ENCODE measurements around the gene SLC25A20.
A peak's percentile ranks its signal among the peaks of the same experiment; 100 is the strongest.

SLC25A20 gene

GRCh38 chr3:48897460-48898376 is 964 bp downstream of the SLC25A20 start:
- DNase-seq (ENCODE audit: low read depth in 2 of 2), result no peak

- no peak for DNase-seq (ENCODE audit: low read depth in 2 of 2)
These were observed 1.7 kb downstream of the SLC25A20 start for GRCh38 chr3:48896936-48897335.

GRCh38 chr3:48894516-48894915 is 4.2 kb downstream of the SLC25A20 start:
- DNase-seq (ENCODE audit: low read depth in 2 of 2), result no peak

GRCh38 chr3:48891606-48892005 is 7.1 kb downstream of the SLC25A20 start:
- no peak for DNase-seq (ENCODE audit: low read depth in 2 of 2)

GRCh38 chr3:48885753-48886152 is 12.9 kb downstream of the SLC25A20 start:
- no peak for DNase-seq (ENCODE audit: low read depth in 2 of 2)

- DNase-seq (ENCODE audit: low read depth in 2 of 2), result no peak
These were observed 17.0 kb downstream of the SLC25A20 start for GRCh38 chr3:48881652-48882114.

- DNase-seq (ENCODE audit: low read depth in 2 of 2), result no peak
These were observed 17.7 kb downstream of the SLC25A20 start for GRCh38 chr3:48881006-48881405.

GRCh38 chr3:48879994-48880377 is 18.7 kb downstream of the SLC25A20 start:
- no peak for DNase-seq (ENCODE audit: low read depth in 2 of 2)

- no peak for DNase-seq (ENCODE audit: low read depth in 2 of 2)
These were observed 19.2 kb downstream of the SLC25A20 start for GRCh38 chr3:48879307-48879993.

- no peak for DNase-seq (ENCODE audit: low read depth in 2 of 2)
These were observed 21.0 kb downstream of the SLC25A20 start for GRCh38 chr3:48877671-48878070.

GRCh38 chr3:48863122-48863521 is 35.6 kb downstream of the SLC25A20 start:
- no peak for DNase-seq (ENCODE audit: low read depth in 2 of 2)

GRCh38 chr3:48859206-48859605 is 39.5 kb downstream of the SLC25A20 start:
- no peak for DNase-seq (ENCODE audit: low read depth in 2 of 2)

GRCh38 chr3:48858709-48859108 is 40.0 kb downstream of the SLC25A20 start:
- no peak for DNase-seq (ENCODE audit: low read depth in 2 of 2)

- DNase-seq (ENCODE audit: low read depth in 2 of 2), result no peak
These were observed 41.0 kb downstream of the SLC25A20 start for GRCh38 chr3:48857641-48858040.

GRCh38 chr3:48856469-48856868 is 42.2 kb downstream of the SLC25A20 start:
- no peak for DNase-seq (ENCODE audit: low read depth in 2 of 2)

GRCh38 chr3:48855681-48856447 is 42.8 kb downstream of the SLC25A20 start:
- DNase-seq (ENCODE audit: low read depth in 2 of 2), result no peak

- DNase-seq (ENCODE audit: low read depth in 2 of 2), result no peak
These were observed 46.5 kb downstream of the SLC25A20 start for GRCh38 chr3:48852151-48852550.

- DNase-seq (ENCODE audit: low read depth in 2 of 2), result no peak
These were observed 47.3 kb downstream of the SLC25A20 start for GRCh38 chr3:48851407-48851806.

- no peak for DNase-seq (ENCODE audit: low read depth in 2 of 2)
These were observed 49.7 kb downstream of the SLC25A20 start for GRCh38 chr3:48848816-48849515.

- DNase-seq (ENCODE audit: low read depth in 2 of 2), result peak; percentile 66 to 69
These were observed 50.9 kb downstream of the SLC25A20 start, which contains the start of gene PRKAR2A for GRCh38 chr3:48847504-48848423. Gene PRKAR2A (minus strand): TSS chr3:48847874. CDS start chr3:48847596, 278 bp downstream.

Measured in activated CD4-positive, alpha-beta T cell treated with anti-CD3 and anti-CD28 coated beads for 24 hours (primary cell).